HG03442 (cell line): ENCODE measurements around the gene BRINP3.
"Not testable (repeated sequence)": the region's sequence is repeated elsewhere in the genome, so short reads cannot be mapped to it uniquely, and the experiment has no call there.

Experiments used
- ATAC-seq: cut with Tn5 transposase; IDR thresholded peaks from one replicate; pipeline ENCODE4 v1.9.1; 2021; ENCODE audit warnings: mild to moderate bottlenecking, moderate library complexity; ENCODE audit not compliant: unreplicated experiment

Gene BRINP3

DNA sequence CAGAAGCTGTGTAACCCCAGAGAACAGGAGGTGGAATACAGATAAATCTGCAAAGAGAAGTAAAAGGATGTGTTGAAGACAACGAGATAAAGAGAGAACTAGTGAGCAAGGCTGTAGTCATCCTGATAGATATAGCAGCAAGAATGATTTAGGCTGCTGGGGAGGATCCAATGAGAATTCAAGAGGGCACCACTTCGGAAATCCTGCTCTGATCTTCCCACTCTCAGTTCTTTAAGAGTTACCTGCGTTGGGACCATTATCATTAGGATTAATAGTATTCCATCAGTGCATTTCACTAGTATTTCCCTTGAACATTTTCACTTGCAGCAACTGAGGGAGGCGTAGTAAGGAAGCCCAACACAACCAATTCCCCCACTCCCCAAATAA is at the start of gene BRINP3:
BRINP3 (minus strand) TSS at position 103 of the 387 bp plus-strand sequence.
- no peak for ATAC-seq

- ATAC-seq = no peak
Measured at GRCh38 chr1:190511554-190511953, 33.9 kb upstream of the BRINP3 start.

GRCh38 chr1:190507357-190507756 is 29.7 kb upstream of the BRINP3 start:
- no peak for ATAC-seq

GRCh38 chr1:190504539-190504938 is 26.9 kb upstream of the BRINP3 start:
- ATAC-seq = not testable (repeated sequence)

GRCh38 chr1:190497565-190497964 is 19.9 kb upstream of the BRINP3 start:
- ATAC-seq = no peak

- ATAC-seq = no peak
Measured at GRCh38 chr1:190494451-190494850, 16.8 kb upstream of the BRINP3 start.

GRCh38 chr1:190491404-190491803 is 13.7 kb upstream of the BRINP3 start:
- ATAC-seq = no peak

GRCh38 chr1:190484045-190484444 is 6.4 kb upstream of the BRINP3 start:
- ATAC-seq = no peak

DNA sequence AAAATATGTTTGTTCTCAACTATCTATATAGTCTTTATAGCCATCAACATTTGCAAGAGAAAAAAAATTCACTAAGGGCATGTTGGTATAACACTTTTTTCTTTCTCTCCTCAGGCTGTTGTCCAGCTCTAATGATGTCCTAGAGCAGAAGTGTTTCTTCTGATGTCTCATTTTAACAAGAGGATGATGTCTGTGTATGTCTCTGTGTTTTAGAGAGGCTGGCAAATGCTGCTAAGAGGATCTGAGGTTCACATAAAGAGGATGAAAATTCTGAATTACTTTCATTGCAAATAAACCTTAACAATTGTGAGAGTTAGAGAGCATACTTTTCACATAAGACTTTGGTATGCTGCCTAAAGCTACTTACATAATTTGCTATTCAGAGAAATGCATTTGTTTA is 2.6 kb upstream of the BRINP3 start:
- no peak for ATAC-seq

DNA sequence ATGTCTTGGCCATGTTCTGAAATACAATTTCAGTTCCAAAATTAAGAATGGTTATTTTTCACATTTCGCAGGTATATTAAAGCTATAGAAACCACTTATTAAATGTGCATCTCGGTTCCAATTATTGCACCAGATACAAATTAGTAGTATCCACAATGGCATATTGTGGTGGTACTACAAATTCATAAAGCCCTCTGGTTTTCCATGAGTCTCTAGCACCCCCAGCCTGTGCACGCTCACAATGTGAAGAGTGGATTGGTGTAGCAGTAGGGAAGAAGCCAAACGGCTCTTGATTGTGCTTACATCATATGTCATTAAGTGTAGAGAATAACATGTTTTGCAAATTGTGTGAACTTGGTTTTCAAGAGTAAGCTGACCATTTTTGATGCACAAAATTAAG is 1.9 kb upstream of the BRINP3 start:
- ATAC-seq = no peak

GRCh38 chr1:190479050-190479397 is 1.4 kb upstream of the BRINP3 start:
- ATAC-seq = no peak

- ATAC-seq = peak; percentile 59
Measured at GRCh38 chr1:190478149-190479049, 735 bp upstream of the BRINP3 start.

- ATAC-seq = no peak
Measured at GRCh38 chr1:190476806-190477205, 858 bp downstream of the BRINP3 start.

- ATAC-seq = no peak
Measured at GRCh38 chr1:190476321-190476720, 1.3 kb downstream of the BRINP3 start.

- ATAC-seq = no peak
Measured at GRCh38 chr1:190475421-190476141, 2.1 kb downstream of the BRINP3 start.

GRCh38 chr1:190474650-190475211 is 2.9 kb downstream of the BRINP3 start:
- ATAC-seq = no peak

GRCh38 chr1:190474010-190474409 is 3.7 kb downstream of the BRINP3 start:
- no peak for ATAC-seq

- ATAC-seq = no peak
Measured at GRCh38 chr1:190472494-190472893, 5.2 kb downstream of the BRINP3 start.

DNA sequence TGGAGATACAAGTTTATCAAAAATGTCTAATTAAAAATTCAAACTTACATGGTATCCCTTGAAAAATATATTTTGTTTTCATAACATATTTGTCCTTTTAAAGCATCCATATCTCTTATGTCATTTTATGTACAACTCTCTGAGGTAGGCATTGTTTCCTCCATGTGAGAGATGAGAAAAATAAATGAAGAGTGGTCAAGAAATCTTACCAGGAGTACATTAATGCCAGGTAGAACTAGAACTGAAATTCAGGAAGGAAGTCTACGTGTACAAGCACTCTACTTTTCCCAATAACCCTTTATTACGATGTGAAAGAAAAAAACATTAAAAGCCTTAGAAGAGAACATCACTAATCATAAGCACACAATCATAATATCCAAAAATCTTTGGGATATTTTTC is 5.6 kb downstream of the BRINP3 start:
- no peak for ATAC-seq

DNA sequence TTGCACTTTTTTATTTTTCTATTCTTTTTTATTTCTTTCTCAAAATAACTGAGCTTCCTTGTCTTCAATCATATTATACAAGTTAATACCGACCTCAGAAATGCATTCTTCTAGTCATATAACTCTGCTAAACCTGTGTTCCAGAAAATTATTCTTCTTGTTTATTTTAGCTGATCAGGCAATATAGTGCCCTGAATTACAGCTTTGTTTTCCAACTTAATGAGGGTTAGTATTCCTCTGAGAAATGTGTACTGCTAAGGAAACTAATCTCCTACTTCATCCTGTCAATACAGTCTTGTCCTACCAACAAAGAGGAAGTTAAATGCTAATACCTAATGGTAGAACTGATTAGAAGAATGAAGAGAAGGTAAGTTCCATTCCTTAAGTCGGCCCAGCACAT is 13.0 kb downstream of the BRINP3 start:
- no peak for ATAC-seq

GRCh38 chr1:190456129-190456528 is 21.5 kb downstream of the BRINP3 start:
- ATAC-seq = no peak

- no peak for ATAC-seq
Measured at GRCh38 chr1:190455631-190456030, 22.0 kb downstream of the BRINP3 start.
